HG02938 (cell line): ENCODE results near the gene CD8B2.
"Not testable (repeated sequence)": the region's sequence is repeated elsewhere in the genome, so short reads cannot be mapped to it uniquely, and the experiment has no call there.

ENCODE experiments used
- ATAC-seq: cut with Tn5 transposase; IDR thresholded peaks from one replicate; pipeline ENCODE4 v1.9.1; 2021; ENCODE audit warnings: mild to moderate bottlenecking, moderate library complexity; ENCODE audit not compliant: unreplicated experiment

The CD8B2 gene

DNA sequence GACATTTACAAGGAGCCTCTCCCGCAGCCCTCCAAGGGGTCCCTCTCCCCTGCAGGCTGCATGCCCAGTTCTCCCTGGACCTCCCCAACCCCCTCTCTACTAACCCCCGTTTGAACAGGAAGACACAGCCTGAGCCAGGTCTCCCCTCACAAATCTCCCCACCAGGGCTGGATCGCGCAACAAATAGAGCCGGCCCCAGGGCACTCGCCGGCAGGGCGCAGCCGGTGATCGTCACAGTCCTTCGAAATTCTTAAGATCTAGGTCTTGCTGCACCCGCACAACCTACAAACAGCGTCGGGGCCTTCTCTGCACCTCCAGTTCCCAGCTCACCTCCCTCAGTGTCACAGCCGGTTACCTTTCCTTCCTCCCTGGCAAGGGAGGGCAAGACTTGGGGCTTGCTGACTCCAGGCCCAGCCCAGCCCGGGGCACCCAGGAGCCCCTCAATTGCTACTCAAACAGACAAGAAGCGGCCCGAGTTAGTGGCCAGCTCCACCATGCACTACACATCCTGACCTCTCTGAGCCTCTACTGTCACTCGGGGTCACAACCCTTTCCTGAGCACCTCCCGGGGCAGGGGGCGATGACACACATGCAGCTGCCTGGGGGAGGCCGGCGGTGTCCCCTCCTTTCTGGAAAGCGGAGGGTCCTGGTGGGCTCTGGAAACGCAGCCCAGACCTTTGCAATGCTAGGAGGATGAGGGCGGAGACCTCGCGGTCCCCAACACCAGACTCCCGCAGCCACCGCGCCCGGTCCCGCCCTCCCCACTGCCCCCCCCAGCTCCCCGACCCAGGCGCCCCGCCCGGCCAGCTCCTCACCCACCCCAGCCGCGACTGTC lies at the start of gene CD8B2:
Gene CD8B2, plus strand, starts transcription at position 814 of the 835 bp plus-strand sequence. CDS start 63 bp downstream, outside the sequence.
- ATAC-seq = not testable (repeated sequence)

DNA sequence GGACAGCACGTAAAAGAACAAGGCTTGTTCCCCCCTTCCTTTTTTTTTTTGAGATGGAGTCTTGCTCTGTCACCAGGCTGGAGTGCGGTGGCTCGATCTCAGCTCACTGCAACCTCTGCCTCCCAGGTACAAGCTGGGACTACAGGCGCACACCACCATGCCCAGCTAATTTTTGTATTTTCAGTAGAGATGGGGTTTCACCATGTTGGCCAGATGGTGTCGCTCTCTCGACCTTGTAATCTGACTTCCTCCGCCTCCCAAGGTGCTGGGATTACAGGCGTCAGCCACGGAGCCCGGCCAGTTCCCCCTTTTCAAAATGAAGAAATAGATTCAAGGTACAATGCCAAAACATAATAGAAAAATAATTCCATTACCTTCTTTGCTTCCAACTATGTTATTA lies 25.3 kb upstream of the CD8B2 start:
- not testable (repeated sequence) for ATAC-seq

DNA sequence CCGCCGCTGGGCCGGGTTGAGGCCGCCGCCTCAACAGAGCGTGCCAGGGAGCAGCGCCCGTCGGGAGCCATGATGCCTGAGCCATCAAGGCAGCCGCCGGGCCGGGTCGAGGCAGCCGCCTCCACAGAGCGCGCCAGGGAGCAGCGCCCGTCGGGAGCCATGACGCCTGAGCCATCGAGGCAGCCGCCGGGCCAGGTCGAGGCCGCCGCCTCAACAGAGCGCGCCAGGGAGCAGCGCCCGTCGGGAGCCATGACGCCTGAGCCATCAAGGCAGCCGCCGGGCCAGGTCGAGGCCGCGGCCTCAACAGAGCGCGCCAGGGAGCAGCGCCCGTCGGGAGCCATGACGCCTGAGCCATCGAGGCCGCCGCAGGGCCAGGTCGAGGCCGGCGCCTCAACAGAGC lies 19.6 kb upstream of the CD8B2 start:
- ATAC-seq = not testable (repeated sequence)

DNA sequence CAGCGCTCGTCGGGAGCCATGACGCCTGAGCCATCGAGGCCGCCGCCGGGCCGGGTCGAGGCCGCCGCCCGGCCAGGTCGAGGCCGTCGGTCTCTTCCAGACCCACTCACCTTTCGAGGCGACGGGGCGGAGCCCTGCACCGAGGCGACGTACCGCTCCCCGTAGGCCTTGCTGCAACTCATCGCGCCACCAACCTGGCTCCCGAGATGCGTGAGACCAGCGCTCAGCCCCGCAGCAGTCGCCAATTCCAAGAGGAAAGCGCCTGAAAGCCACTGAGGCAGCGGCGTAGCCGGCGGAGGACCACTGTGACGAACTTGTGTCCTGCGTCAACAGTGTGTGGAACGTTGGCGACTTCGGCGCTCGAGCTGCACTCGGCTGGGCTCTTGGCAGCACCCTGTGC lies 19.1 kb upstream of the CD8B2 start, which contains the start of gene RGPD3:
Gene RGPD3, minus strand, starts transcription at position 307 of the 400 bp plus-strand sequence. Its CDS starts 125 bp downstream, at position 182.
- not testable (repeated sequence) for ATAC-seq

GRCh38 chr2:106470658-106471057 lies 16.5 kb upstream of the CD8B2 start:
- not testable (repeated sequence) for ATAC-seq

DNA sequence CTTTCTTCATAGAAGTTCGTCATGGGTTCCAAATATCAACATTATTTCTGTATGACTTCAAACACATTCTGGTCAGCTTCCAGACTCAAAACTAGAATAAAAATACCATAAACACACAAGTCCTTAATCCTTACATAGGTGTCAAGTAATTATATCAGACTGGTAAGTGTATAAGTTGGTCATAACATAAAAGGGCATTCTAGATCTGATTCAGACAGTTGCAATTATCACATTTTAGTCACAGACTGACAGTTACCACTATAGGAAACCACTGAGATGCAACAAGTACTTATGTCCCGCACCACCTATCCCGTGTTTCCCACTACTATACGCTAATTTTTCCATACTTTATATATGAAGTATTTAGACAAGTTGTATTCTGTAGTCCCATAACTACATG lies 9.5 kb upstream of the CD8B2 start:
- not testable (repeated sequence) for ATAC-seq

GRCh38 chr2:106479563-106479962 lies 7.6 kb upstream of the CD8B2 start:
- not testable (repeated sequence) for ATAC-seq

GRCh38 chr2:106487386-106488191 lies 425 bp downstream of the CD8B2 start:
- not testable (repeated sequence) for ATAC-seq

DNA sequence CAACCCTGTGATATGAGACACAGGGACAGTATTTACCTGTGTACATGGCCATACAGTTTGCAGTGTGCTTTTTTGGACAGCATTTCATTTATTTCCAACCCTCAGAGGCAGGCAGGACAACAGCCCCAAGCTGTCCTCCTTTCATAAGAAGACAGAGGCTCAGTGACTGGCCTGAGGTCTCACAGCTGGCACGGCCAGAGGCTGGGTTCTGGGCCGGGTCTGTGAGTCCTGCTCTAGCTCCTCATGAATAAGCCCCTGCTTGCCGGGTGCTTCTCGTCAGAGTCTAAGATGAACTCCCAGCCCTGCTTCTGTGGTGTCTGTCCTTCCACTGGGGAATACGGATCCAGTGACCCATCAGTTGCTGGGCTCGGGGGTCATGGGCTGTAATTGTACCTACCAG lies 2.5 kb downstream of the CD8B2 start:
- not testable (repeated sequence) for ATAC-seq

DNA sequence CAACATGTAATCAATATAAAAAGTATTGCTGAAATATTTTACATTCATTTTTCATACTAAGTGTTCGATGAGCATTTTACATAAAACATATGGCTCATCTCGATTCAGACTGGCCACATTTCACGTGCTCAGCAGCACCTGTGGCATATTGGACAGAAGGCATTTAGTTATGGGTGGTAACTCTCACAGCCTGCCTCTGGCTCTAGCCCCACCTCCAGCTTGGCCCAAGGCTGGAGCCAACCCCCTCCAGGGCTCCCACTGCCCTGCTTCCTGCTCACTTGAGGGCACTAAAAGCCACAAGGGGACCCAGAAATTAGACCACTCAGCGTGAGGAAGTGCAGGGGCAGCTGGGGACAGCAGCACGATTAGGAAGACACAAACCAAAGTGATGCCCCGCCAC lies 5.2 kb downstream of the CD8B2 start:
- ATAC-seq = not testable (repeated sequence)

DNA sequence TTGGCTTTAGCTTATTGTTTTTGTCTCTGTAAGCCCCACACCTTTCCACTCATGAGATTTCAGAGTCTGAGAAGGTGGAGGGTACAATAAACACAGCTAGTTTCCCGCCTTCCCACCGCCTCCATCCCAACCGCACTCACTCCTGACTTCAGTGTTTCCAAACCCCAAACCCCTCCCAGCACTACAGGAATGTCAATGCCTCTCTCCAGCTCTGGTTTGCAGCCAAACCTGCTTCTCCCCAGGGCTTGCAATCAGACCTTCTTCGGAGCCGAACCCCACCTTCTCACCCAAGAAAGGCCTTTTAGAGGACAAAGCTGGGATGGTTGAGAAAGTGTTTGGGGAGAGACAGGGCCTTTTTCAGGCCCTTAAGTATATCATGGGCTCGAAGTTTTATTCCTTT lies 5.7 kb downstream of the CD8B2 start:
- ATAC-seq = not testable (repeated sequence)

DNA sequence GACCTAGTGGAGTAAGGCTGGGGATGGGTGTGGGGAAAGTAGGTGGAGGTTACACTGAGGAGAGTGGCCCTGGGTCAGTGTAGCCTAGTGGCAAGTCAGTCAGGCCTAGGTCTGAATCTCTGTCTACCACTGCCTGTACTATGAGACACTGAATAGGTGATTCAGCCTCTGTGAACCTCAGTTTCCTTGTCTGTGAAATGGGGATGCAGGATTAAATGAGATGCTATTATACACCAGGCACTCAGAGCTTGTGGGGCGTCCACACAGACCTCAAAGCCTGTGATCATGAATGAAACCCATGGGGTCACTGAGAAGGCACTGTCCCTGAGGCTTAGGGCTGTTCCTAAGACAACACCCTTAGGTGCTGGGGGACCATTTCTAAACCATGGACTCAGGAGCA lies 11.4 kb downstream of the CD8B2 start:
- ATAC-seq = not testable (repeated sequence)

GRCh38 chr2:106500350-106500749 lies 13.2 kb downstream of the CD8B2 start:
- ATAC-seq = not testable (repeated sequence)

- not testable (repeated sequence) for ATAC-seq
Measured at GRCh38 chr2:106502351-106502750, 15.2 kb downstream of the CD8B2 start.

DNA sequence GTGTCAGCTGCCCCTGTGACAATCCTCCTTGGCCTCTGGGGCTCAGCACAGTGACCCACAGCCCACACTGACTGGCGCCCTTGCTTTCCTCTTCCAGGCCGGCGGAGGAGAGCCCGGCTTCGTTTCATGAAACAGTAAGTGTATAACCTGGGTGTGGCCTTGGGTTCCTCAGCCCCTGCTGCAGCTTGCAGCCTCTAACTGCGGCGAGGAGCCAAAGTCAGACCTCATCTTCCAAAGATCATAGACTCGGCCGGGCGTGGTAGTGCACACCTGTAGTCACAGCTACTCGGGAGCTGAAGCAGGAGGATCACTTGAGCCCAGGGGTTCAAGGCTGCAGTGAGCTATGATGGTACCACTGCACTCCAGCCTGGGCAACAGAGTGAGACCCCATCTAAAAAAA lies 17.0 kb downstream of the CD8B2 start:
- ATAC-seq = not testable (repeated sequence)

GRCh38 chr2:106504787-106505186 lies 17.6 kb downstream of the CD8B2 start:
- ATAC-seq = not testable (repeated sequence)

GRCh38 chr2:106506002-106506687 lies 19.0 kb downstream of the CD8B2 start:
- not testable (repeated sequence) for ATAC-seq

DNA sequence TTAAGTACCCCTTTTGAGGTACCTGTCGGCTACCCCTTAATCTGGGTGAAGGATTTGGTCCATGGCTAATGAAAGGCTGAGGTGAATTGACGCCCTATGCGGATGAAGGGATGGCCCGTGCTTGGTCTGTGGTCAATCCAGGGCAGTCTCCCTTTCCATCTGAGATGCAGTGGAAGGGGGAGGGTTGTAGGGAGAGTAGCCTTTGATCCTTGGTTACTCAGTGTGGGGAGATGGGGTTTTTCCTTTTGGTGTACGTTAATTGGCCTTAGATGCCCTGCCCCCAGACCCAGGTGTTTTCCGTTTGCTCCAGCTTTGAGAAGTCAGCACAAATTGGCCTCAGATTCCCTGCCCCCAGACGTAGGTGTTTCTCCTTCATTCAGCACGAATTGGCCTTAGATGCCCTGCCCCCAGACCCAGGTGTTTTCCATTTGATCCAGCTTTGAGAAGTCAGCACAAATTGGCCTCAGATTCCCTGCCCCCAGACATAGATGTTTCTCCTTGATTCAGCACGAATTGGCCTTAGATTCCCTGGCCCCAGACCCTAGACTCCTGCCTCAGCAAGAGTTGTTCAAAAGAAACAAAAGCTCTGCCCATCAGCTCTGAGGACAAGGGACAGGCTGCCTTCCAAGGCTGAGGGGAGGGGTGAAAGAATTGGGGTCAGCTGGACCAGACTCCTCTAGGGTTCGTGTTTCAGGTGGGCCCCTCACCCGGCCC lies 21.7 kb downstream of the CD8B2 start:
- ATAC-seq = not testable (repeated sequence)

GRCh38 chr2:106509374-106509770 lies 22.2 kb downstream of the CD8B2 start:
- not testable (repeated sequence) for ATAC-seq

DNA sequence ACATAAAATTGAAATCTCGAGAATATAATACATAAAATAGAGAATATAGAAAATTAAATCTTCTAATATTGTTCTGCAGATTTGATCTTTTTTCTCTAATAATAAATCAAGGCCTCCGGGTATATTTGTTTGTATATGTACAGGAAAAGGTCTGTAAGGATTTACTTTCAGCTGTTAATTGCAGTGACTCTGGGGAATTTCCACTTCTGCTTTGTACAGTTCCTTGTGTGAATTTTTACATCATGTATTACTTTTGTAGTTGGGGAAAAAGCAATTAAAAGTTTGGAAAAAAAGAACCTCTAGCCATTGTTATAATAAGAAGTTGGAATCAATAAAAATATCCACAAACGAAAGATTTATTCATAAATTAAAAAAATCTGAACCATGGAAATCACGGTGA lies 23.6 kb downstream of the CD8B2 start:
- not testable (repeated sequence) for ATAC-seq
